ENCODE results near the gene LAMB4. TPM values are rescaled to one million over a fixed set of nuclear protein-coding genes. Genes with fewer than 3 reads are reported as not detected.

Gene LAMB4
- total RNA-seq, 2 experiments from 2014 or later: not detected

DNA sequence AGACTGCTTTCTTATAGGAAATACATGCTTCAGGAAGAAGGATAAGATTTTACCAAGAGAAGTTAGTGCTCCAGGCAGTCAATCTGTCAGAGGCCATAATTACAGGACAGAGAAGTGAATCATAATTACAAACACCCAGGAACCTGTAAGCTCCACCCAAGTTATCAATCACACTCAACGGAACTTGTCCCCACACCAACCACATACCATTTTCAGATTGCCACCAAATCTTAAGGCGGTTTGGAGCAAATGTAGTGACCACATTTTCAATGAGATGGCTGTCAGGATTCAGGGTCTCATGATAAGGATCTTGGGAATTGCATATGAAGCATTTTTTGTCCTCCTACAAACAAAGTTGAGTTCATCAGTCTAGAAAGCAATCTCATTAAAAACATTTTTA is 132.0 kb downstream of the LAMB4 start:
- CTCF ChIA-PET: interaction anchor here (1.7 kb wide), 1 partner anchor 12 kb away, joined by 3 read pairs; no protein-coding TSS in a partner anchor

DNA sequence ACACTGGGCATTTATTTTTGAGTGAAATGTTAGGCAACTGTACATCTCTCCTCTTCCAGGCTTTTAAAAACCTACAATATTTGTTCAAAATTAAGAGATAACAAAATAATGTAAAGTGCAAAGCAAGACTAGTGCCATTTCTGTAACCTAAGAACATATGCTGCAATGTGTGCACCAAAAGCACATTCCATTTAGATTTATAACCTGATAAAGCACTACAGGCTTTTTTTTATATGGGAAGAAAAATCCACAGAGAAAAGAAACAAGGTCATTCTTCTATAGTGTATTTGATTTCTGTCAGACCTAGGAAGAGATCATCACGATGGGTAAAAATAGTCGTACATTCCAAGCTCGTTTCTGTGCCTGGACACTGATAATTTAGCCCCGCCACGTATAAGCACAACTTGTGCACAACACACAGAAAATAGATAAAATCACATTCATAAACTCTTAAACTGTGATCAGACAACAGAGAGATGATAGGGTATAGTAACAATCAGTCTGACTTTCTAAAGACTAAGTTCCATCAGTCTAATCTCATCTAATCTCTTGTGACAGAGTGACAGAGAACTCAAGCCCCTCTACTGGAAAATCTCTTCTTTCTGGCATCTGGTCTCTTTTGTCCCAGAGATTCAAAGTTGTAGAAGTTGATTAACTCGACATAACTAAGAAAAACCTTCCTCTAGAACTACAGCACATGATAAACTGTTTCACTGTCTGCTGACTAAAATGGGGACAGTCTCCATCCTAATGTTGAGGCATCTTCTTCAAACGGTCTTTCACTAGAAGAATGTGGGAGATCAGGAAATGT is 133.9 kb downstream of the LAMB4 start:
- H3K4me1 Mint-ChIP-seq (ENCODE audit: low read depth): peaks cover under 1% of the 10 kb centered on the region

More for the DNA sequence above, 132.0 kb downstream of the LAMB4 start:
- no peak for DNase-seq
- intact Hi-C loops (cut with micrococcal nuclease): no loop called here
- Mint-ChIP-seq H3K27ac (no peak overlapping the region), H3K4me1 (ENCODE audit: low read depth) (peaks cover 11% of the 10 kb centered on the region), H3K27me3 (peaks cover 42% of the 10 kb centered on the region), H3K36me3 (no peaks in the 10 kb centered on the region), H3K4me3 (no peak overlapping the region), H3K9me3 (no peaks in the 10 kb centered on the region)
- POLR2A ChIA-PET: no interaction called here

DNA sequence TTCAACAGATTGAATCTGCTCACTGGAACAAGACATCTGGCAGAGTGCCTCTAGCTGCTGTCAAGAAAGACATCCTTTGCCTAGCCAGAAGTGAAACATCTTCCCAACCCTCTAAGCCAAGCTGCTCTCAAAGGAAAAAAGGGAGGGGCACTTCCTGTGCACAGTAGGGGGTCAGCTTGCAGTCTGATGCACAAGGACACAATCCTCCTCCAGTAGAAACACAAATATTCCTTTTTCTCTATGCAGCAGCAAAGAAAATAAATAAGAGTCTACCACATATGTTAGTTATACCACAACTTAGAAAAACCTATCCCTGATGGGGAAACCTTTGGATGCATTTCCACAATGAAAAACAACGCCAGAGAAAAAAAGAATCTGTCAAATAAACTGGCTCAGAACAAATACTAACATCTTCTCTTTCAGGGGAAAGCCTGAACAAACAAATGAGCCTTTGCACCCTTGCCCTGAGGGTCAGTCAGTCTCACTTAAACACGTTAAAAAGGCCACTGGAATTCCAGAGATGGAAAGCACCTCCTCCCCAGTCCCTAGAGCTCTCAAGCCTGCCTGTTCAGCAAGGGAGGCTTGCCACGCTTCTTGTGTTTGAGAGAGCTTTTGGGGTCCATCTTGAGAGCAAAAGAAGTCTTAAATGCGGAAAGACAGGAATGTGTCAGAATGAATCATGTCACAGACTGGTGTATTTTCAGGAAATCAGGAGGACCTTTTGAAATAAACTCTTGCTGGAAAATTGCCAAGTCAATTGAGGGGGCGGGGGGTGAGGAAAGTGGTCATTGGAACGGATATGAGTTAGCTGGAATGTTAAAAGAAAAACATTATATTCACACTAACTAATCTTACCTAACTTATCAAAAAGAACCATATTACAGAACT is 134.7 kb downstream of the LAMB4 start:
- Mint-ChIP-seq H3K27ac (no peak overlapping the region), H3K9me3 (no peaks in the 10 kb centered on the region), H3K4me1 (ENCODE audit: low read depth) (no peaks in the 10 kb centered on the region), H3K27me3 (peaks cover 29% of the 10 kb centered on the region), H3K36me3 (no peaks in the 10 kb centered on the region), H3K4me3 (no peak overlapping the region)
- ChIA-PET CTCF (no interaction called here), POLR2A (no interaction called here)
- intact Hi-C loops (cut with micrococcal nuclease): no loop called here
- no peak for DNase-seq

More for the DNA sequence above, 133.9 kb downstream of the LAMB4 start:
- peaks cover 34% of the 10 kb centered on the region for H3K27me3 Mint-ChIP-seq
- H3K9me3 Mint-ChIP-seq: no peaks in the 10 kb centered on the region
- CTCF ChIA-PET: no interaction called here
- no peak overlapping the region for H3K4me3 Mint-ChIP-seq
- POLR2A ChIA-PET: no interaction called here
- H3K27ac Mint-ChIP-seq: no peak overlapping the region
- intact Hi-C loops (cut with micrococcal nuclease): no loop called here
- H3K36me3 Mint-ChIP-seq: no peaks in the 10 kb centered on the region
- no peak for DNase-seq

DNA sequence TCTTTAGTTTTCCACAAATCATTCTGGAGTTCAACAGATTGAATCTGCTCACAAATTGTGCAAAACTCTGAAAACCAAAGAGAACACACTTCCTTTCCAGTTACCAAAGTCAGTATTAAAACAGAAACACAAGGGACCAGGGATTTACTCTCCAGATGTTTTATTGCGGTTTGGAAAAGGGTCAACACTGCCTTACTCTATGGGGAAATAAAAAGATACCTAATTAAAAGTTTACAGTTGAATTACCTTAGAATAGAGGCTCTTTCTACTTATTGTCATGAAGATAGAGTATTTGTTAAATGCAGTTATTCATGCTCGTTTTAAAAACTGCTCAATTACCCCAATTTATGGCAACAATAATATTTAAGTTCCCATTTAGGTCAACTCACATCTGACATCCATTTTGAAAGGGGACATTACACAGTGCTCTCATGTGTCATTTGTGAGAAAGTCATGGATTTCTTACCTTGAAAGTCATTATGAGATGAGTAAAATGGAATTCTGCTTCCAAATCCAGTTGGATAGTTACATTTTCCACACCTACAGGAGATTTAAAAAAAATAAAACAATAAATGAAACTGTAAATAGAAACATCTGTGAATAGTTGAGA is 135.6 kb downstream of the LAMB4 start:
- Mint-ChIP-seq H3K27me3 (peaks cover 29% of the 10 kb centered on the region), H3K4me1 (ENCODE audit: low read depth) (no peaks in the 10 kb centered on the region), H3K4me3 (no peak overlapping the region), H3K9me3 (no peaks in the 10 kb centered on the region), H3K27ac (no peak overlapping the region), H3K36me3 (no peaks in the 10 kb centered on the region)
- CTCF ChIA-PET: no interaction called here
- POLR2A ChIA-PET: no interaction called here
- intact Hi-C loops (cut with micrococcal nuclease): no loop called here
- DNase-seq: no peak

DNA sequence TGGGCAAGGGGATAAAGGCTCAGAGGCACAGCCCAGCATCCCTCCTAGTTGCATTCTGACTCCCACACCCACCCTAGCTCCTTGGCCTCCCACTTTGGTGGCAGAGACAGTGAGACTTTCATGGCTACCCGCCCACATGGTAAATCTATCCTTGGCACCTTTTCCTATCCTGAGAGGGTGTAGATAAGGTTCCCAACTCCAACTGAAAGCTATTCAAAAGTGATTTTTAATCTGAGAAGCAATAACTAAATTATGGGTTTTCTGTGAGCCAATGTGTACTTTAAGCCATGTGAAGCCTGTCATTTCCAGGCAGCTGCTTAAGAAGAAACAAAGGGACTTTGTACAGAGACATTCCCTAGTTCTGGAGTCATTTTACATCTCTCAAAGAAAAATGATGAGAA is 136.3 kb downstream of the LAMB4 start:
- Mint-ChIP-seq H3K9me3 (no peaks in the 10 kb centered on the region), H3K36me3 (no peaks in the 10 kb centered on the region), H3K4me3 (no peak overlapping the region), H3K27ac (no peak overlapping the region), H3K4me1 (ENCODE audit: low read depth) (no peaks in the 10 kb centered on the region), H3K27me3 (peaks cover 30% of the 10 kb centered on the region)
- CTCF ChIA-PET: no interaction called here
- POLR2A ChIA-PET: no interaction called here
- no peak for DNase-seq
- intact Hi-C loops (cut with micrococcal nuclease): no loop called here

- H3K27ac Mint-ChIP-seq: no peak overlapping the region
- ChIA-PET CTCF (interaction anchor here (0.9 kb wide), 1 partner anchor 11 kb away, joined by 3 read pairs; no protein-coding TSS in a partner anchor), POLR2A (no interaction called here)
- H3K4me3 Mint-ChIP-seq: no peak overlapping the region
- no peaks in the 10 kb centered on the region for H3K9me3 Mint-ChIP-seq
- H3K36me3 Mint-ChIP-seq: no peaks in the 10 kb centered on the region
- DNase-seq: no peak
- H3K4me1 Mint-ChIP-seq (ENCODE audit: low read depth): no peaks in the 10 kb centered on the region
- H3K27me3 Mint-ChIP-seq: peaks cover 22% of the 10 kb centered on the region
- intact Hi-C loops (cut with micrococcal nuclease): no loop called here
Measured at GRCh38 chr7:107989618-107990373, 140.4 kb downstream of the LAMB4 start.

GRCh38 chr7:107982918-107983389 is 147.2 kb downstream of the LAMB4 start:
- CTCF ChIA-PET: interaction anchor here (1.2 kb wide), 1 partner anchor 163 kb away, joined by 3 read pairs; no protein-coding TSS in a partner anchor
- H3K4me3 Mint-ChIP-seq: no peak overlapping the region
- POLR2A ChIA-PET: no interaction called here

DNA sequence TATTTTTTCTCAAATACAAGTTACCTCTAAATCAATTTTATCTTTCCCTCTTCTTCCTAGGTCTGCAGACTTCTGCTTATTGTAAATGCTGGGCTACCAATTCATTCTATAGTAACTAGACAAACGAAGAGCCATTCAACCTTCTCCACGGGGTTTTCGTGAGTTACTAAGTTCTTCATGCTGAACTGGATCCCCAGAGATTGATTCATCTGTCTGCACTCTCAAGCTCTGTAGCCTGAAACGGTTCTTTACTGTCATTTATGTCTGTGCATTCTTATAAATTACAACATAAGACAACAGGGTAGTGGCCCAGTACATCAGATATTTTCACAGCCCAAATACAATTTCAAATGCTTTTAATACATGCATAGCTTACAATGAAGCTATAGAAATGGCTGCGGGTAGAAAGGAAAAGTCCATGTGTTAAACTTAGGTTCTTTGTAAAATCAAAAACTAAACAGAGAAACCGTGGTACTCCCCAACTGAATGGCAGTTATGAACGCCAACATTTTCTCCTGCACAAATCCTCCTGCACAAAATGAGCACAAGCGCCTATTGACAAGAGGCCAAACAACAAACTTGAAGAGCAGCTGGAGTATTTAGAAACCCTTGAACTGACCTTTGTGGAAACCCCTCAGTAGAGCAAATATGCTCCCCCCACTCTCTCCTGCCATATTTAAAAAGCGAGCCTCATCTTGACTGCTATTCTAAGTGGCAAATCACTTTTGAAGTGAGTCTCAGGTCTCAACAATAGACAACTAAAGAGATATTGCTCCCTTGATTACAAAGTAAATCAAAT is 147.9 kb downstream of the LAMB4 start:
- Mint-ChIP-seq H3K36me3 (no peaks in the 10 kb centered on the region), H3K27ac (no peak overlapping the region), H3K9me3 (no peaks in the 10 kb centered on the region), H3K4me3 (no peak overlapping the region), H3K27me3 (peaks cover 5% of the 10 kb centered on the region), H3K4me1 (ENCODE audit: low read depth) (no peaks in the 10 kb centered on the region)
- intact Hi-C loops (cut with micrococcal nuclease): no loop called here
- ChIA-PET POLR2A (no interaction called here), CTCF (interaction anchor here (1.2 kb wide), 1 partner anchor 164 kb away, joined by 3 read pairs; no protein-coding TSS in a partner anchor)
- DNase-seq: no peak

More at GRCh38 chr7:107982918-107983389, 147.2 kb downstream of the LAMB4 start:
- peaks cover 5% of the 10 kb centered on the region for H3K27me3 Mint-ChIP-seq
- no peak for DNase-seq
- intact Hi-C loops (cut with micrococcal nuclease): no loop called here
- H3K9me3 Mint-ChIP-seq: no peaks in the 10 kb centered on the region
- H3K36me3 Mint-ChIP-seq: no peaks in the 10 kb centered on the region
- H3K4me1 Mint-ChIP-seq (ENCODE audit: low read depth): no peaks in the 10 kb centered on the region
- H3K27ac Mint-ChIP-seq: no peak overlapping the region

- intact Hi-C loops (cut with micrococcal nuclease): no loop called here
- H3K27me3 Mint-ChIP-seq: peaks cover 5% of the 10 kb centered on the region
- CTCF ChIA-PET: no interaction called here
- no peaks in the 10 kb centered on the region for H3K4me1 Mint-ChIP-seq (ENCODE audit: low read depth)
- H3K4me3 Mint-ChIP-seq: no peak overlapping the region
- H3K27ac Mint-ChIP-seq: no peak overlapping the region
- no peaks in the 10 kb centered on the region for H3K9me3 Mint-ChIP-seq
- POLR2A ChIA-PET: no interaction called here
- H3K36me3 Mint-ChIP-seq: no peaks in the 10 kb centered on the region
- DNase-seq: no peak
Measured at GRCh38 chr7:107981466-107981865, 148.7 kb downstream of the LAMB4 start.

DNA sequence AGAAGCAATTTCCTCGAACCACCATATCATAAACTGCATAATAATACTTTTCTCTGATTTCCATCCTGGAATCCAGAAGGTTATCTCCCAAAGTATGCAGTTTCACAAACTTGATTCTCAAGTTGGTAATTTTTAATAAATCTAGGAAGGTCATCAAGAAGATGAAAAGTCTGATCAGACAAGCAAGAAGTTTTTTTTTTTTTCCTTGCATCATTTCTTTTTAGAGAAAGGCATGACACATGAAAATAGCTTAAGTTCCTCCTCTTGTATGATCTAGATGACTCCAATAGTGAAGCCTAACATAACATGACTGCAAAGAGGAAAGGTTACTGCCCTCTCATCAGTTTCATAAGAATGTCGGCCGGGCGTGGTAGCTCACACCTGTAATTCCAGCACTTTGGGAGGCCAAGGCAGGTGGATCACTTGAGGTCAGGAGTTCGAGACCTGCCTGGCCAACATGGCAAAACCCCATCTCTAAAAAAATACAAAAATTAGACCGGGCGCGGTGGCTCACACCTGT is 149.4 kb downstream of the LAMB4 start:
- no peaks in the 10 kb centered on the region for H3K36me3 Mint-ChIP-seq
- no peaks in the 10 kb centered on the region for H3K4me1 Mint-ChIP-seq (ENCODE audit: low read depth)
- ChIA-PET POLR2A (no interaction called here), CTCF (no interaction called here)
- intact Hi-C loops (cut with micrococcal nuclease): no loop called here
- H3K27ac Mint-ChIP-seq: no peak overlapping the region
- H3K9me3 Mint-ChIP-seq: no peaks in the 10 kb centered on the region
- no peak for DNase-seq
- no peak overlapping the region for H3K4me3 Mint-ChIP-seq
- peaks cover 4% of the 10 kb centered on the region for H3K27me3 Mint-ChIP-seq

DNA sequence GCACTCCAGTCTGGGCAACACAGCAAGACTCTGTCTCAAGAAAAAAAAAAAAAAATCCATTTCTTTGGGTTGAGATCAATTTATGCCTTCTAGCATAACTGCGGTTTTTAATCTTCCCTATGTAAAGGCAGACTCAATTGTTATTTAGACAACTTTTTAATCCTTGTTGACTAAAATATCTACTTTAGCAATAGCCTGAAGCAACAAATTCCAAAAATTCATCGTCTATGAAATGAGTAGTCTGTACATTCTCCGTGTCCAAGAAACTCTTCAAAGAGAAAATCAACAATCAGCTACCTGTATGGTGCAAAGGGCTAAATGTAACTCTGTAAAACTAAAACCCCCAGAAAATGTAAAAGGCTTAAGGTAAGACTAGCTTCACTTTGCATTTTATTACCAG is 150.0 kb downstream of the LAMB4 start:
- no peak for DNase-seq
- no peak overlapping the region for H3K27ac Mint-ChIP-seq
- no peak overlapping the region for H3K4me3 Mint-ChIP-seq
- peaks cover 5% of the 10 kb centered on the region for H3K27me3 Mint-ChIP-seq
- intact Hi-C loops (cut with micrococcal nuclease): no loop called here
- no peaks in the 10 kb centered on the region for H3K36me3 Mint-ChIP-seq
- no peaks in the 10 kb centered on the region for H3K9me3 Mint-ChIP-seq
- POLR2A ChIA-PET: no interaction called here
- CTCF ChIA-PET: no interaction called here
- H3K4me1 Mint-ChIP-seq (ENCODE audit: low read depth): no peaks in the 10 kb centered on the region
